Astrocyte (in vitro differentiated cells and primary cell): Measurements from ENCODE around the gene OR4E2.

Source experiments
- EZH2 ChIP-seq: IDR thresholded peaks from 2 replicates; pipeline ENCODE4 v1.6.1; 2012; ENCODE audit warnings: mild to moderate bottlenecking, low read length, inconsistent platforms; ENCODE audit not compliant: insufficient read depth
- TF ChIP-seq, protein P1 (sequence below): IDR thresholded peaks from 2 replicates; pipeline ENCODE4 v1.5.1; 2011; ENCODE audit warnings: low read depth, mild to moderate bottlenecking, inconsistent platforms, low read length, moderate library complexity; ENCODE audit not compliant: insufficient read depth

DNA sequence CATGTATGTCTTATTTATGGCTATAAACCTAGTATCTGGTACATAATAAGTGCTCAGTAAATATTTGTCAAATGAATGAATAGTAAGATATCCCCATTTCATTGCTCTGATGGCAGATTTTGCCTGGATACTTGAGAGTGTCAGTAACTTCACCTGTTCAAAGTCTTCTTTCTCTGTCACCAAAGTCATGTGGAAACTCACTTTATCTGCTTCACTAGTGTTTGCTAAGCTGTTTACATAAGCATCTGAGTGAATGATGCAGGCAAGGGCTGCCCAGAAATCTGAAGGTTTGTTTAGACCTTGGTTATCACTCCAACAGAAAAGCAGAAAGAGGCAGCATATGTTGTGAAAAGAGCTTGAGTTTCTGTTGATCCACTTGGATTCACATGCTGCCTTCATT, 15.6 kb downstream of the OR4E2 start:
- TF ChIP-seq, protein P1, sequence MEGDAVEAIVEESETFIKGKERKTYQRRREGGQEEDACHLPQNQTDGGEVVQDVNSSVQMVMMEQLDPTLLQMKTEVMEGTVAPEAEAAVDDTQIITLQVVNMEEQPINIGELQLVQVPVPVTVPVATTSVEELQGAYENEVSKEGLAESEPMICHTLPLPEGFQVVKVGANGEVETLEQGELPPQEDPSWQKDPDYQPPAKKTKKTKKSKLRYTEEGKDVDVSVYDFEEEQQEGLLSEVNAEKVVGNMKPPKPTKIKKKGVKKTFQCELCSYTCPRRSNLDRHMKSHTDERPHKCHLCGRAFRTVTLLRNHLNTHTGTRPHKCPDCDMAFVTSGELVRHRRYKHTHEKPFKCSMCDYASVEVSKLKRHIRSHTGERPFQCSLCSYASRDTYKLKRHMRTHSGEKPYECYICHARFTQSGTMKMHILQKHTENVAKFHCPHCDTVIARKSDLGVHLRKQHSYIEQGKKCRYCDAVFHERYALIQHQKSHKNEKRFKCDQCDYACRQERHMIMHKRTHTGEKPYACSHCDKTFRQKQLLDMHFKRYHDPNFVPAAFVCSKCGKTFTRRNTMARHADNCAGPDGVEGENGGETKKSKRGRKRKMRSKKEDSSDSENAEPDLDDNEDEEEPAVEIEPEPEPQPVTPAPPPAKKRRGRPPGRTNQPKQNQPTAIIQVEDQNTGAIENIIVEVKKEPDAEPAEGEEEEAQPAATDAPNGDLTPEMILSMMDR: no peak
- no peak for TF ChIP-seq EZH2
